HG03175 (cell line): ENCODE results near the gene TLX2.
"Not testable (repeated sequence)": the region's sequence is repeated elsewhere in the genome, so short reads cannot be mapped to it uniquely, and the experiment has no call there.

Experiments used
- ATAC-seq: cut with Tn5 transposase; IDR thresholded peaks from one replicate; pipeline ENCODE4 v1.9.1; 2021; ENCODE audit warnings: mild to moderate bottlenecking, moderate library complexity; ENCODE audit not compliant: unreplicated experiment

TLX2 gene

GRCh38 chr2:74514368-74515270, at the start of gene TLX2:
Gene TLX2 (plus strand): TSS chr2:74514450. CDS start chr2:74514807, 357 bp downstream.
- no peak for ATAC-seq

- not testable (repeated sequence) for ATAC-seq
These were observed 43.5 kb upstream of the TLX2 start for GRCh38 chr2:74470742-74471141.

DNA sequence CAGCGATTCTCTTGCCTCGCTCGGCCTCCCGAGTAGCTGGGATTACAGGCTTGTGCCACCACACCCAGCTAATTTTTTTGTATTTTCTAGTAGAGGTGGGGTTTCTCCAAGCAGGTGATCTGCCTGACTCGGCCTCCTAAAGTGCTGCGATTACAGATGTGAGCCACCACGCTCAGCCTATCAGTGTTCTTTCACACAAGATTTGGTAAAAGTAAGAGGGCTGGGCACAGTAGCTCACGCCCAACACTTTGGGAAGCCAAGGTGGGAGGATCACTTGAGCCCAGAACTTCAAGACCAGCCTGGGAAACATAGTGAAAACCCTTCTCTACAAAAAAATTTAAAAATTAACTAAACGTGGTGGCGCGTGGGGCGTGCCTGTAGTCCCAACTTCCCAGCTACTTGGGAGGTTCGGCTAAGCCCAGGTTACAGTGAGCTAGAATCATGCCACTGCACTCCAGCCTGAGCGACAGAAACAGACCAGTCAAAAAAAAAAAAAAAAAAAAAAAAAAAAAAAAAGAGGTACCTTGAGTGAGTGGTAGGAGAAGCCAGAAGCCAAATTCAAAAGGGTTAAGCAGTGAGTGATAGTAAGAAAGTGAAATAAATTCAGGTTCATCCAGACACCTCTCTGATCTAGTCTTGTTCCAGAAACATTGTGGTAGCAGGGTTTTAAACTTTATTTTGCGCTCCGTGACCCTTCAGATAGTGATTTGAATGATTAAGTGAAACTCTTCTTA, 42.8 kb upstream of the TLX2 start:
- no peak for ATAC-seq

GRCh38 chr2:74472086-74472944, 41.9 kb upstream of the TLX2 start, which contains the start of gene MRPL53:
Gene MRPL53 (minus strand): TSS chr2:74472680. CDS start chr2:74472660, 20 bp downstream.
- ATAC-seq: peak; percentile 85

DNA sequence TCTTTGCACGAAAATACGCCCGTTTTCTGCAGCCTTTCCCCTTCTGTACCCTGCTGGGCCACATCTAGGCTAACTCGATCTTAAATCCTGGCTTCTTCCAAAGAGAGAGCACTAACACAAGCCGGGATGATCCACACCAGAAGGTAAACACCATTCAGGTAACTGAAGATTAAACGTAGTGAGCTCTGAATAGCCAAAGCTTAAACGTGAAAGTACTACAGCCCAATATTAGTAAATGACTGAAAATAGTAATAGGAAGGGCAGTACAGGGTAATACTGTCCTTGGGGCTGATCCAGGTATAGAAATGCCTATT, 41.3 kb upstream of the TLX2 start:
- no peak for ATAC-seq

- ATAC-seq: no peak
These were observed 39.8 kb upstream of the TLX2 start for GRCh38 chr2:74474481-74474880.

GRCh38 chr2:74474899-74475298, 39.4 kb upstream of the TLX2 start:
- no peak for ATAC-seq

- no peak for ATAC-seq
These were observed 32.8 kb upstream of the TLX2 start for GRCh38 chr2:74481431-74481830.

- ATAC-seq: peak; percentile 43
These were observed 32.1 kb upstream of the TLX2 start for GRCh38 chr2:74481961-74482800.

- peak; percentile 93 for ATAC-seq
These were observed 31.2 kb upstream of the TLX2 start, which contains the start of the genes CCDC142 and TTC31 for GRCh38 chr2:74482801-74483674. Gene CCDC142 (minus strand): TSS chr2:74482998. CDS start chr2:74482837, 161 bp downstream. Gene TTC31 (plus strand): TSS chr2:74483081. CDS start chr2:74483096, 15 bp downstream.

- not testable (repeated sequence) for ATAC-seq
These were observed 30.5 kb upstream of the TLX2 start for GRCh38 chr2:74483675-74484164.

DNA sequence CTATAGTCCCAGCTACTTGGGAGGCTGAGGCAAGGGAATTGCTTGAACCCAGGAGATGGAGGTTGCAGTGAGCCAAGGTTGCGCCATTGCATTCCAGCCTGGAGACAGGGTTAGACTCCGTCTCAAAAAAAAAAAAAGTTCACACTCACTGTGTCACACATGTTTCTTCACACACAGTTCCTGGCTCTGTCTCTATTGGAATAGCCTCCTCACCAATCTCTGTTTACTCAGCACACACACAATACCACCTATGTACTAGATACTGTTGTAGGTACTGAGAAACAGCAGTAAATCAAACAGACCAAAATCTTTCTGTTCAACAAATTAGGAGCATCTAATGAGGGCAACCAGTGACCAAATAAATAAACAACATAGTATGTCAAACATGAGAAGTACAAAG, 28.1 kb upstream of the TLX2 start:
- ATAC-seq: no peak

GRCh38 chr2:74488643-74489481, 25.4 kb upstream of the TLX2 start:
- ATAC-seq: no peak

DNA sequence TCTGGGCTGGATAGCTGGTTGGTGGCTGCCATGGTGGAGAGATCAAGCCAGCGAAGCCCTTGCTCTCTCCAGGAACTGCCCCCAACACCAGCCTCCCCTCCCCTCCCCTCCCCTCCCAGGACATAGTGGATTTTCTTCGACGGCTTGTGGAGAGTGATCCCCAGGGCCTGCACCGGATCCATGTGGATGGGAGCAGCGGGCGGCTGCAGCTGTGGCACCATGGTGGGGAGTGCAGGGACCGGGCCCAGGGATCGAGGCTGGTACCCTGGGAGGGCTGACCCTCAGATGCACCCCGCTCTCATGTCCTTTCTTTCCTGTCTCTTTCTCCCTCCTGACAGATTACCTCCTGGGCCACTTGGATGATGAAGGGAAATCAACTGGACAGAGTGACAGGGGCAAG, 24.3 kb upstream of the TLX2 start:
- no peak for ATAC-seq

- no peak for ATAC-seq
These were observed 22.4 kb upstream of the TLX2 start for GRCh38 chr2:74491648-74492544.

DNA sequence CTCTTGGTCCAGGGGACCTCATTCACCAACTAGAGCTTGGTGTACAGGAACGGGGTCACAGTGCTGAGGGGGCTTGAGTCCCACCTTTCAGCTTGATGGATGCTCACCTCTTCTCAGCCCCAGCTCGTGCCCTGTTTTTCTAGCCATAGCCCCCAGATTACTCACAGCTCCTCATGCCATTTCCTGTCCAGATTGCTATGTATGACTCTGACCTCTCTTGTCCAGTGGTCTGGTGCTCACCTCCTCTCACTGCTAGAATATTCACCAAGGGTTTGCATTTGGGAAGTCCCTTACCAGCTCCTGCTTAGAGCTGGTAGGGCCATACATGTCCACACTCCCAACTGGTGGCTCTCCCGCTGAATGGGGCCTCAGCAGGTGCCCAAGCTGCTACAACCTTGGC, 20.7 kb upstream of the TLX2 start:
- ATAC-seq: no peak

GRCh38 chr2:74495440-74495839, 18.8 kb upstream of the TLX2 start:
- ATAC-seq: no peak
